Activated CD4-positive, alpha-beta memory T cell treated with anti-CD3 and anti-CD28 coated beads, Interleukin-2, amount 10 ng/mL, durations not matched to agents 7 days and 5 days (primary cell): Measurements from ENCODE around the gene AK8. TPM values are rescaled to one million over a fixed set of nuclear protein-coding genes. Genes with fewer than 3 reads are reported as not detected.
A peak's percentile ranks its signal among the peaks of the same experiment; 100 is the strongest.

Experiments
- CTCF ChIA-PET: fragments of 350-600 bp; sonication (Branson Sonifier 250); formaldehyde crosslinking; loops from one replicate; lab custom pipeline; 2021; ENCODE audit warnings: antibody characterized with exemption, inconsistent platforms; lab: Charles Lee
- POLR2A ChIA-PET: fragments of 350-600 bp; sonication (Branson Sonifier 250); formaldehyde crosslinking; loops from one replicate; lab custom pipeline; 2021; ENCODE audit warnings: antibody characterized with exemption; lab: Charles Lee
- DNase-seq: peaks from one replicate; pipeline ENCODE4 v3.0.0-alpha.2; 2020
- H3K27ac Mint-ChIP-seq: one replicate; pipeline ENCODE4 v1.8.0; 2021; ENCODE audit warnings: mild to moderate bottlenecking, mixed read lengths
- H3K27me3 Mint-ChIP-seq: one replicate; pipeline ENCODE4 v1.8.0; 2021; ENCODE audit warnings: mixed read lengths
- H3K36me3 Mint-ChIP-seq: one replicate; pipeline ENCODE4 v1.8.0; 2021; ENCODE audit warnings: low read depth, mixed read lengths
- H3K4me1 Mint-ChIP-seq: one replicate; pipeline ENCODE4 v1.8.0; 2021; ENCODE audit warnings: mixed read lengths
- H3K4me3 Mint-ChIP-seq: one replicate; pipeline ENCODE4 v1.8.0; 2021; ENCODE audit warnings: mild to moderate bottlenecking, mixed read lengths
- H3K9me3 Mint-ChIP-seq: one replicate; pipeline ENCODE4 v1.8.0; 2021; ENCODE audit warnings: mixed read lengths
- total RNA-seq, 2 experiments: library from RNA; stranded (reverse); gene quantifications; one replicate each; pipeline ENCODE4 v1.2.3, GENCODE V29; 2021

Gene AK8
- total RNA-seq, 2 experiments from 2014 or later, result not detected

- DNase-seq, result no peak
- CTCF ChIA-PET, result interaction anchor here (0.9 to 1.2 kb wide), 2 partner anchors 19 to 138 kb away, joined by 3 read pairs; no protein-coding TSS in a partner anchor
- H3K27me3 Mint-ChIP-seq, result no peaks in the 10 kb centered on the region
- no peak overlapping the region for H3K4me3 Mint-ChIP-seq
- no peaks in the 10 kb centered on the region for H3K9me3 Mint-ChIP-seq
- peaks cover 34% of the 10 kb centered on the region for H3K4me1 Mint-ChIP-seq
- no peak overlapping the region for H3K27ac Mint-ChIP-seq
- no peaks in the 10 kb centered on the region for H3K36me3 Mint-ChIP-seq
- POLR2A ChIA-PET, result no interaction called here
Measured at GRCh38 chr9:132883349-132884294, 5.5 kb upstream of the AK8 start.

GRCh38 chr9:132882616-132883015, 4.5 kb upstream of the AK8 start:
- ChIA-PET CTCF (interaction anchor here (1.2 kb wide), 1 partner anchor 20 kb away, joined by 3 read pairs; no protein-coding TSS in a partner anchor), POLR2A (no interaction called here)
- no peak overlapping the region for H3K27ac Mint-ChIP-seq
- H3K27me3 Mint-ChIP-seq, result no peaks in the 10 kb centered on the region
- H3K9me3 Mint-ChIP-seq, result no peaks in the 10 kb centered on the region
- no peak overlapping the region for H3K4me3 Mint-ChIP-seq
- H3K36me3 Mint-ChIP-seq, result no peaks in the 10 kb centered on the region
- H3K4me1 Mint-ChIP-seq, result peaks cover 32% of the 10 kb centered on the region
- no peak for DNase-seq

GRCh38 chr9:132881826-132882225, 3.7 kb upstream of the AK8 start:
- peaks cover 1% of the 10 kb centered on the region for H3K27me3 Mint-ChIP-seq
- no peak overlapping the region for H3K4me3 Mint-ChIP-seq
- H3K27ac Mint-ChIP-seq, result no peak overlapping the region
- H3K36me3 Mint-ChIP-seq, result no peaks in the 10 kb centered on the region
- DNase-seq, result no peak
- POLR2A ChIA-PET, result no interaction called here
- peaks cover 32% of the 10 kb centered on the region for H3K4me1 Mint-ChIP-seq
- CTCF ChIA-PET, result no interaction called here
- no peaks in the 10 kb centered on the region for H3K9me3 Mint-ChIP-seq

- no peaks in the 10 kb centered on the region for H3K36me3 Mint-ChIP-seq
- H3K4me3 Mint-ChIP-seq, result peak overlapping the region; percentile 78
- H3K4me1 Mint-ChIP-seq, result peaks cover 32% of the 10 kb centered on the region
- no peaks in the 10 kb centered on the region for H3K9me3 Mint-ChIP-seq
- H3K27me3 Mint-ChIP-seq, result peaks cover 7% of the 10 kb centered on the region
- no peak for DNase-seq
- CTCF ChIA-PET, result interaction anchor here (1.6 kb wide), 1 partner anchor 14 kb away, joined by 5 read pairs; no protein-coding TSS in a partner anchor
- peak overlapping the region; percentile 76 for H3K27ac Mint-ChIP-seq
- POLR2A ChIA-PET, result interaction anchor here (1.1 to 2.6 kb wide), 4 partner anchors 13 to 210 kb away, joined by 3 to 11 read pairs (median 4); partner anchors contain the start of genes DDX31 and GTF3C4
Measured at GRCh38 chr9:132880324-132880661, 2.2 kb upstream of the AK8 start.

- Mint-ChIP-seq H3K4me3 (peak overlapping the region; percentile 78), H3K27me3 (peaks cover 9% of the 10 kb centered on the region), H3K27ac (peak overlapping the region; percentile 76), H3K9me3 (no peaks in the 10 kb centered on the region), H3K4me1 (peaks cover 32% of the 10 kb centered on the region), H3K36me3 (no peaks in the 10 kb centered on the region)
- ChIA-PET CTCF (interaction anchor here (1.1 to 1.6 kb wide), 3 partner anchors 14 to 23 kb away, joined by 4 to 5 read pairs (median 5); no protein-coding TSS in a partner anchor), POLR2A (interaction anchor here (1.0 to 2.6 kb wide), 7 partner anchors 12 to 210 kb away, joined by 3 to 11 read pairs (median 5); partner anchors contain the start of genes DDX31 and GTF3C4)
- DNase-seq, result no peak
Measured at GRCh38 chr9:132879457-132880323, 1.6 kb upstream of the AK8 start.

- no peaks in the 10 kb centered on the region for H3K36me3 Mint-ChIP-seq
- ChIA-PET POLR2A (interaction anchor here (1.0 to 2.6 kb wide), 5 partner anchors 12 to 208 kb away, joined by 3 to 11 read pairs (median 5); partner anchors contain the start of genes DDX31 and GTF3C4), CTCF (interaction anchor here (1.1 to 1.6 kb wide), 3 partner anchors 15 to 24 kb away, joined by 4 to 5 read pairs (median 5); no protein-coding TSS in a partner anchor)
- peaks cover 32% of the 10 kb centered on the region for H3K4me1 Mint-ChIP-seq
- H3K27me3 Mint-ChIP-seq, result peaks cover 12% of the 10 kb centered on the region
- DNase-seq, result peak; percentile 40
- H3K4me3 Mint-ChIP-seq, result peak within 1 kb of the TSS; percentile 78
- H3K27ac Mint-ChIP-seq, result peak within 1 kb of the TSS; percentile 76
- H3K9me3 Mint-ChIP-seq, result no peaks in the 10 kb centered on the region
Measured at GRCh38 chr9:132878695-132879456, 792 bp upstream of the AK8 start, which contains the start of gene SPACA9. Gene SPACA9 (plus strand): TSS chr9:132878898. CDS start chr9:132883948, 5,050 bp downstream.

- H3K27me3 Mint-ChIP-seq, result peaks cover 18% of the 10 kb centered on the region
- H3K9me3 Mint-ChIP-seq, result no peaks in the 10 kb centered on the region
- H3K4me1 Mint-ChIP-seq, result peaks cover 32% of the 10 kb centered on the region
- H3K36me3 Mint-ChIP-seq, result no peaks in the 10 kb centered on the region
- no peak overlapping the region for H3K27ac Mint-ChIP-seq
- CTCF ChIA-PET, result no interaction called here
- peak overlapping the region; percentile 58 for H3K4me3 Mint-ChIP-seq
- no peak for DNase-seq
- POLR2A ChIA-PET, result interaction anchor here (1.5 kb wide), 1 partner anchor 67 kb away, joined by 10 read pairs; the partner anchor contains the start of gene TSC1
Measured at GRCh38 chr9:132877458-132877823, 643 bp downstream of the AK8 start.

GRCh38 chr9:132876849-132877248, 1.2 kb downstream of the AK8 start:
- Mint-ChIP-seq H3K4me1 (peaks cover 26% of the 10 kb centered on the region), H3K4me3 (peak overlapping the region; percentile 58), H3K9me3 (no peaks in the 10 kb centered on the region), H3K27ac (no peak overlapping the region), H3K36me3 (no peaks in the 10 kb centered on the region), H3K27me3 (peaks cover 18% of the 10 kb centered on the region)
- ChIA-PET POLR2A (interaction anchor here (1.5 kb wide), 1 partner anchor 68 kb away, joined by 10 read pairs; the partner anchor contains the start of gene TSC1), CTCF (interaction anchor here (1.2 kb wide), 1 partner anchor 26 kb away, joined by 3 read pairs; no protein-coding TSS in a partner anchor)
- DNase-seq, result no peak

GRCh38 chr9:132875159-132875558, 2.9 kb downstream of the AK8 start:
- Mint-ChIP-seq H3K27me3 (peaks cover 25% of the 10 kb centered on the region), H3K36me3 (no peaks in the 10 kb centered on the region), H3K4me1 (peaks cover 20% of the 10 kb centered on the region), H3K27ac (no peak overlapping the region), H3K9me3 (no peaks in the 10 kb centered on the region), H3K4me3 (no peak overlapping the region)
- ChIA-PET CTCF (no interaction called here), POLR2A (no interaction called here)
- DNase-seq, result no peak

- H3K4me3 Mint-ChIP-seq, result peak overlapping the region; percentile 38
- H3K27ac Mint-ChIP-seq, result no peak overlapping the region
- H3K9me3 Mint-ChIP-seq, result no peaks in the 10 kb centered on the region
- POLR2A ChIA-PET, result interaction anchor here (1.0 to 1.1 kb wide), 2 partner anchors 21 to 25 kb away, joined by 3 to 4 read pairs; no protein-coding TSS in a partner anchor
- H3K27me3 Mint-ChIP-seq, result peaks cover 27% of the 10 kb centered on the region
- CTCF ChIA-PET, result interaction anchor here (1.2 to 1.3 kb wide), 2 partner anchors 25 to 28 kb away, joined by 3 to 4 read pairs; no protein-coding TSS in a partner anchor
- H3K36me3 Mint-ChIP-seq, result no peaks in the 10 kb centered on the region
- H3K4me1 Mint-ChIP-seq, result peaks cover 7% of the 10 kb centered on the region
- DNase-seq, result no peak
Measured at GRCh38 chr9:132873403-132873802, 4.7 kb downstream of the AK8 start.

GRCh38 chr9:132869266-132869665, 8.8 kb downstream of the AK8 start:
- no peaks in the 10 kb centered on the region for H3K9me3 Mint-ChIP-seq
- no peak overlapping the region for H3K4me3 Mint-ChIP-seq
- CTCF ChIA-PET, result no interaction called here
- no peak for DNase-seq
- no peaks in the 10 kb centered on the region for H3K36me3 Mint-ChIP-seq
- POLR2A ChIA-PET, result no interaction called here
- peaks cover 25% of the 10 kb centered on the region for H3K27me3 Mint-ChIP-seq
- peaks cover 7% of the 10 kb centered on the region for H3K4me1 Mint-ChIP-seq
- H3K27ac Mint-ChIP-seq, result no peak overlapping the region
